Coronary artery (tissue), 2 donors: ENCODE data around the gene KCND2.

ENCODE experiments used
- DNase-seq: peaks from one replicate; pipeline ENCODE4 v3.0.0-alpha.2; 2017; ENCODE audit warnings: low spot score
- H3K27ac ChIP-seq, 2 donors: fragments of 200-600 bp; sonication (generic); one replicate each; pipeline ENCODE4 v1.5.1; 2016 to 2019
- H3K4me3 ChIP-seq: fragments of 200-600 bp; sonication (generic); 2 replicates; pipeline ENCODE4 v1.5.1; 2016; ENCODE audit warnings: mild to moderate bottlenecking, moderate library complexity
- TF ChIP-seq, protein P1 (sequence below): fragments of 200-600 bp; sonication (generic); IDR thresholded peaks from one replicate; pipeline ENCODE4 v1.5.1; 2019; ENCODE audit warnings: antibody characterized with exemption

Gene KCND2

DNA sequence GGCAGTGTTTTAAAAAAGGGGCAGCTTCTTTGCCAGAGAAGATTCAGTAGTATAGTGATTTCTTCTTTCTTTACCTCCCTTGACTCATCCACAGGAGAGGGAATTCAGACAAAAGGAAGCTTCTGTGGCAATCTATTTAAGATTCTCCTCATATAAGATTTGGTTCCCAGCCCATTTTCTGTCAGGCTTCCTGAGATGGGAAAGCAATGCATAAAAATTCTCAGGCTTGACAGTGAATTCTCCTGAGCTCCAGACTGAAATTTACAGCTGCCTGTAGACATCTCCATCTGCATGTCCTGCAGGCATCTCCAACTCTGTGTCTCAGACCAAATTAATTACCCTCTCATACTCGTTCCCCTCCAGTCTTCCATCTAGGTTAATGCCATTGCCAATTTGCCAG lies 512.1 kb downstream of the KCND2 start:
- TF ChIP-seq, protein P1, sequence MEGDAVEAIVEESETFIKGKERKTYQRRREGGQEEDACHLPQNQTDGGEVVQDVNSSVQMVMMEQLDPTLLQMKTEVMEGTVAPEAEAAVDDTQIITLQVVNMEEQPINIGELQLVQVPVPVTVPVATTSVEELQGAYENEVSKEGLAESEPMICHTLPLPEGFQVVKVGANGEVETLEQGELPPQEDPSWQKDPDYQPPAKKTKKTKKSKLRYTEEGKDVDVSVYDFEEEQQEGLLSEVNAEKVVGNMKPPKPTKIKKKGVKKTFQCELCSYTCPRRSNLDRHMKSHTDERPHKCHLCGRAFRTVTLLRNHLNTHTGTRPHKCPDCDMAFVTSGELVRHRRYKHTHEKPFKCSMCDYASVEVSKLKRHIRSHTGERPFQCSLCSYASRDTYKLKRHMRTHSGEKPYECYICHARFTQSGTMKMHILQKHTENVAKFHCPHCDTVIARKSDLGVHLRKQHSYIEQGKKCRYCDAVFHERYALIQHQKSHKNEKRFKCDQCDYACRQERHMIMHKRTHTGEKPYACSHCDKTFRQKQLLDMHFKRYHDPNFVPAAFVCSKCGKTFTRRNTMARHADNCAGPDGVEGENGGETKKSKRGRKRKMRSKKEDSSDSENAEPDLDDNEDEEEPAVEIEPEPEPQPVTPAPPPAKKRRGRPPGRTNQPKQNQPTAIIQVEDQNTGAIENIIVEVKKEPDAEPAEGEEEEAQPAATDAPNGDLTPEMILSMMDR = no peak
- Histone ChIP-seq H3K4me3 (no peak overlapping the region), H3K27ac (no peak overlapping the region)
- no peak for DNase-seq

DNA sequence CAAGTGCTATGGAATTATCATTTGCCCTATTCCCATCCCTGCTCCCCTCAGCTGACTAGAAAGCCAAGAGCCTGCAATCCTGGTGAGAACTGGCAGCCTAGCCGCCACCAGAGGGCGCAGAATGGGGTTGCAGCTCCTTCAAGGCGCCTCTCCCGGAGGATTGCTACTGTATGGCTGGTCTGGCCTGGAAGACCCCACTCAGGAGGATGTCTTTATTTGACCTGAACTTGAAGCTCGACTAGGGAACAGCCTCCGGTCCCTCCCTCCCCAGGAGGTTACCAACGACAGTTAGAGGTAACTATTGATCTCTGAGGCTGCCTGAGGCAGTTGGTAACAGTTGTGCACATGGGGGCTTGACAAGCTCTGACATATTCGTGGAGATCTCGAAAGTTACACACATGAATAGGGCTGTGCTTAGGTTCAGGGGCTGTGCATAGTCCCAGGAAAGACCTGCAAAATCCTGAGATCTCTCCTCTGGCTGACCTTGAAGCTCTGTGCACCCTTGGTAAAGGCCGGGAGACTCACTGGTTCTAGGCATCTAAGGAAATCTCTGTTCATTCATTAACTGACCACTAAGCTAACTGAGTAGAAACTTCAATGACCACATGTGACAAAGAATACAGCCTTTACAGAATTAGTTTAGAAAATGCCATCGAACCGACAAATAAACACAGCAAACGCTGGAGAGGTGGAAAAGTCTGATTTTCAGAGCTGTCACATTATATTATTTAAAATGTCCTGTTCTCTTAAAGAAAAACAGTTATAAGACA lies 519.3 kb downstream of the KCND2 start:
- Histone ChIP-seq H3K27ac (no peak overlapping the region), H3K4me3 (no peak overlapping the region)
- peak; percentile 78 for DNase-seq
- TF ChIP-seq, protein P1 = peak; percentile 80

DNA sequence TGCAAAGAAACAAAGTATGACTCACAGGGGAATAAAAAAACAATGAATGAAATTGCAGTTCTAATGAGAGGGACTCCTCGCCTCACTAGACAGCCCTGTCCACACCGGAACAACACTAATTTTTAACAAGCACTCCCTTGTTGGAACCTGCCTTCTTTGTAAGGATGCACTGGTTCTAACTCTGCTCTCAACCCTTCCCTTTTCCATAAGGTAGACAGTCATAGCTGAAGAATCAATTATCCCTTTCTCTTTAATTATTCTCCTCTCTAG lies 519.8 kb downstream of the KCND2 start:
- TF ChIP-seq, protein P1 = no peak
- no peak overlapping the region for H3K4me3 ChIP-seq
- no peak overlapping the region for H3K27ac ChIP-seq
- no peak for DNase-seq

DNA sequence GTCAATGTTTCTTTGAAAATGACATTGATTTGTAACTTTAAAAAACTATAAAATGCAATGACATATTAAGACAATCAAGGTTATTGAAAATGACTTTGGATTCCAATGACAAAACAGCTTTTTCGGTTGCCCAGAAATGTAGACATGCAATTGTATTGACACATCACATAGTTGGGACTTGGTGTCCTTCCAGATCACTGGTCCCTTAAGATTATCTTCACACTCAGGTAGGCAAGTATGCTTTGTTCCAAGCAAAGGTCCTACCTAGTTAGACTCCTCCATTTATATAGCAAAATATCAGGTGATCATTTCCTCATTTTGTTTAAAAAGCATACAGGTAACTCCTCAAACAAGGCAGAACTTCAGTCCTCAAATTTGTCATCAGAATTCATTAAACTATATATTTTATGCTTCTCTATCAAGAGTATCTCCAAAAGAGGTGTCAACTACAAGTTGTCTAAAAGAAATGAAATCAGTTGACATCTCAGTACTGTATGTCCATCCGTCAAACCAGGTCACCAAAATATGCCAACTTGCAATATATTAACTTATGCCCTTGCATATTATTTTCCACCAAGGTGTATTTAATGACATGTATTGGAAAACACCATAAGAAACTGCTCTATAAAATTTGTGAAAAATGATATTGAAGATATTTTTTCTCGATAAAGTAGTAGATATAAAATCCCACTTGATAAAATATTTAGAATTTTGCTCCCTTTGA lies 520.4 kb downstream of the KCND2 start:
- TF ChIP-seq, protein P1 = no peak
- no peak for DNase-seq
- no peak overlapping the region for H3K4me3 ChIP-seq
- H3K27ac ChIP-seq = no peak overlapping the region

DNA sequence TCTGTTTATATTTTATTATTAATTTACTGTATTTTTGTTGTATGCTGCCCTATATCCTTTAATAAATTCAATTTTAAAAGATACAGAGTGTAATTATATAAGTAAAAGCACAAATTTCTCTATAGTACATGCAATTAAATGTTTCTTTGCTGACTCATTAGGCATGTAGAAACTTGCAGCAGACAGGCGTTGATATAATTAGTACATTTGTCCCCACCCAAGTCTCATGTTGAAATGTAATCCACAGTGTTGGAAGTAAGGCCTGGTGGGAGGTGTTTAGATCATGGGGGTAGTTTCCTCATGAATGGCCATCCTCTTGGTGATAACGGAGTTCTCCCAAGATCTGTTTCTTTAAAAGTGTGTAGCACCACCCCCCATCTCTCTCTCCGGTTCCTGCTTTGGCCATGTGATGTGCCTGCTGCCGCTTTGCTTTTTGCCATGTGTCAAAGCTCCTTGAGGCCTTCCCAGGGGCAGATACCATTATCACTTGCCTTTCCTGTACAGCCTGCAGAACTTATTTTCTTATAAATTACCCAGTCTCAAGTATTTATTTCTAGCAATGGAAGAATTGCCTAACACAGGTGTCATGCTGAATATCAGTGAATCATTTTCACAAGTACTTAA lies 521.2 kb downstream of the KCND2 start:
- Histone ChIP-seq H3K27ac (no peak overlapping the region), H3K4me3 (no peak overlapping the region)
- TF ChIP-seq, protein P1 = no peak
- DNase-seq = no peak

DNA sequence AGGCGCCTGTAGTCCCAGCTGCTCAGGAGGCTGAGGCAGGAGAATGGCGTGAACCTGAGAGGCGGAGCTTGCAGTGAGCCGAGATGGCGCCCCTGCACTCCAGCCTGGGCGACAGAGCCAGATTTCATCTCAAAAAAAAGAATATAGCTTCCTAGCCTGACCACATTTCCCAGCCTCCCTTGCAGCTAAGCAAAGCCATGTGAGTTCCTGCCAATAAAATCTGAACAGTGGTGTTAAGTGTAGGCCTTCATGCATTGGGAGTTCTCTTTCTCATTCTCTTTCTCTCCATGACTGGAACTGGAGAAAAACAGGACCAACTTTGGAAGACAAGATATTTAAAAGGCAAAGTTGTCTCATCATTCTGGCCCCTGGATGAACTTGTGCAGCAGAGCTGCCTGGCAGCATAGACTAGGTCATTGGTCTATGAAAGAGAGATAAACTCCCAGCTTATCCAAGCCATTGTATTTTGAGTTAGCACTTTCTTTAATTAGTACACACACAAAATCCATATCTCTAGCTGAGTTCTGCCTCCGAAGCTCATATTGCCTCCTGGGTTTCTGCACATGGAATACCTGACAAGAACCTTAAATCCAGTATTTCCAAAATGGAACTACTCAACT lies 524.2 kb downstream of the KCND2 start:
- H3K4me3 ChIP-seq = no peak overlapping the region
- H3K27ac ChIP-seq = no peak overlapping the region
- DNase-seq = no peak
- TF ChIP-seq, protein P1 = no peak
